Activated CD4-positive, CD25-positive, alpha-beta regulatory T cell (primary cell): ENCODE data around the gene MED16.
"Not testable (repeated sequence)": the region's sequence is repeated elsewhere in the genome, so short reads cannot be mapped to it uniquely, and the experiment has no call there.

Experiments used
- DNase-seq, 4 experiments: peaks; one replicate each; lab custom pipeline; 2025; lab: John Stamatoyannopoulos, UW

MED16 gene

DNA sequence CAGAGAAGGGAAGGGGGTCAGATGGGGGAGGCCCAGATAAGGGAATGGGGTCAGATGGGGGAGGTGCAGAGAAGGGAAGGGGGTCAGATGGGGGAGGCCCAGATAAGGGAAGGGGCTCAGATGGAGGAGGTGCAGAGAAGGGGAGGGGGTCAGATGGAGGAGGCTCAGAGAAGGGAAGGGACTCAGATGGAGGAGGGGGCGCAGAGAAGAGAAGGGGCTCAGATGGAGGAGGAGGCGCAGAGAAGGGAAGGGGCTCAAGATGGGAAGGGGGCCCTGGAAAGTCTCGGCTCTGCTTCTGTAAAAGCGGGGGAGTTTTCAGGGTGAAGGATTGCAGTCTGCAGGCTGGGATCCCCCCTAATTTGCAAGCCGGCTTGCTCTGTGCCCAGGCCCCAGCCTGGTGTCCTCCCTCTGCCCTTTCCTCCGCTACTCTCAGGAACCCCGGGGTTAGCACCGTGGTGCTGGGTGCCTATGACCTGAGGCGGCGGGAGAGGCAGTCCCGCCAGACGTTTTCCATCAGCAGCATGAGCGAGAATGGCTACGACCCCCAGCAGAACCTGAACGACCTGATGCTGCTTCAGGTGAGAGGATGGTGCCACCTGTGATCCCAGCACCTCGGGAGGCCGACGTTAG is 63.7 kb downstream of the MED16 start:
- DNase-seq = no peak

DNA sequence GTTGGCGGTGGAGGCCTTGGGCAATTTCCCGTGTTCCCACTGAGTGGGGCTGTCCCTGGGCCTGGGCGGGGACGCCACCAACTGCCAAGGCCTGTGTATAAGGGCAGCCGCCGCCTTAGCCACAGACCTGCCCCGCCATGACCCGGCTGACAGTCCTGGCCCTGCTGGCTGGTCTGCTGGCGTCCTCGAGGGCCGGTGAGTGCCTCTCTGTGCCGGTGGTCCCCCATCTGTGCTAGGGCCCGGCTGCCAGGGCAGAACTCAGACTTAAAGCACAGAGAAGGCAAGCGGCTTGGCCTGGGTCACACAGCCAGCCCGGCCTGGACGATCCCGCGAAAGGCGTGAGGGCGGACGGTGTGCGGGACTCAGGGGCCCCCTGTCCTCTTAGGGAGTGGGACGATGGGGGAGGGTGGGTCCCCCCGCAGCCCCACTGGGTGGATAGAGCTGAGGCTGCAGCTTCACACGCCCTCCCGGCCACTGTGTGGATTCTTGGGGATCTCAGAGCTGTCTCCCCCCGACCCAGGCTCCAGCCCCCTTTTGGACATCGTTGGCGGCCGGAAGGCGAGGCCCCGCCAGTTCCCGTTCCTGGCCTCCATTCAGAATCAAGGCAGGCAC is 65.2 kb downstream of the MED16 start, which contains the start of gene AZU1:
TSS of gene AZU1 (plus strand) at position 128 of the 612 bp plus-strand sequence. CDS start at position 138, 10 bp downstream.
- DNase-seq = no peak

DNA sequence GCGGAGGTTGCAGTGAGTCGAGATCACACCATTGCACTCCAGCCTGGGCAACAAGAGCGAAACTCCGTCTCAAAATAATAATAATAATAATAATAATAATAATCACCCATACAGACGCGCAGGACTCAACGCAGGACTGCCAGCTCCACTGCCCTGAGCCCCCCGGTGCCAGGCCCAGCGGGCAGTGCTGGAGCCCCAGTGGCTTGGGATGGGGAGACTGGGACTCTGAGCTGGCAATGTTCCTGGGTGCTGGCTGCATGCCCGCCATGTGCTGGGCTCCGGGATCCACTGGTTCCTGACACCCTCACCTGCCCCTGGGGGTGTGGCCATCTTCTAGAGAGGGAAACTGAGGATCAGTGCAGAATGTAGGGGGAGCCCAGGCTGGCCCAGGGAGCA is 65.7 kb downstream of the MED16 start:
- no peak for DNase-seq

DNA sequence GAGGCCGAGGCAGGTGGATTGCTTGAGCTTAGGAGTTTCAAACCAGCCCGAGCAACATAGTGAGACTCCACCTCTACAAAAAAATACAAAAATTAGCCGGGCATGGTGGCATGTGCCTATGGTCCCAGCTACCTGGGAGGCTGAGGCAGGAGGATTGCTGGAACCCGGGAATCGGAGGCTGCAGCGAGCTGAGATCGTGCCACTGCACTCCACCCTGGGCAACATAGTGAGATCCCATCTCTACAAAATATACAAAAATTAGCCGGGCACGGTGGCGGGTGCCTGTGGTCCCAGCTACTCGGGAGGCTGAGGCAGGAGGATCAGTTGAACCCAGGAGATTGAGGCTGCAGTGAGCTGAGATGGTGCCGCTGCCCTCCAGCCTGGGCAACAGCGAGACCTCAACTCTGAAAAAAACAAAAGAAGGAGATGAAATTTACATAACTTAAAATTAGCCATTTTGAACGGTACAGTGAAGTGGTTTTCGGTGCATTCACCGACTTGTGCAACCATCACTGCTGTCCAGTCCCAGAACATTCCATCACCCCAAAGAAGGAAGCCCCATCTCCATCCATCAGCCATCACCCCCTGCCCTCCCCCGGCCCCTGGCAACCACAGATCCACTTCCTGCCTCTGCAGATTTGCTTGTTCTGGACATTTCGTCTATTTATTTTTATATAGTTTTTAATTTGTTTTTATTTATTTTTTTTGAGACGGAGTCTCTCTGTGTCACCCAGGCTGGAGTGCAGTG is 66.9 kb downstream of the MED16 start:
- DNase-seq = no peak

DNA sequence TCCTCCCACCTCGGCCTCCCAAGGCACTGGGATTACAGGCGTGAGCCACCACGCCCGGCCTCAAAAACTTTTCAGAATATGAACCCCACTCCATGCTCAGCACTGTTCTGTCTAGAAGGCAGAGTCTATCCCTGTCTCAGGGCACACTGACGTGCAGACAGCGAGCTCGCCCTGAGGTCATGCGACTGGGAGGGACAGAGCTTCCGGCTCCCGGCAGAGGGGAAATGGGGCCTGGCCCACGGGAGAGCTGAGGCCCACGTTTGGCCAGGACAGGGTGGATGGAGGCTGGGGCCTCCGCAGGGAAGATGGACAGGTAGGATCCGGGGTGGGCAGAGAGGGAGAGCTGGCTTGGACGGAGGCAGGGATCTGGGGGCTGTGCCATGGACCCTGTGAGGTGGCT is 68.1 kb downstream of the MED16 start:
- DNase-seq = no peak

DNA sequence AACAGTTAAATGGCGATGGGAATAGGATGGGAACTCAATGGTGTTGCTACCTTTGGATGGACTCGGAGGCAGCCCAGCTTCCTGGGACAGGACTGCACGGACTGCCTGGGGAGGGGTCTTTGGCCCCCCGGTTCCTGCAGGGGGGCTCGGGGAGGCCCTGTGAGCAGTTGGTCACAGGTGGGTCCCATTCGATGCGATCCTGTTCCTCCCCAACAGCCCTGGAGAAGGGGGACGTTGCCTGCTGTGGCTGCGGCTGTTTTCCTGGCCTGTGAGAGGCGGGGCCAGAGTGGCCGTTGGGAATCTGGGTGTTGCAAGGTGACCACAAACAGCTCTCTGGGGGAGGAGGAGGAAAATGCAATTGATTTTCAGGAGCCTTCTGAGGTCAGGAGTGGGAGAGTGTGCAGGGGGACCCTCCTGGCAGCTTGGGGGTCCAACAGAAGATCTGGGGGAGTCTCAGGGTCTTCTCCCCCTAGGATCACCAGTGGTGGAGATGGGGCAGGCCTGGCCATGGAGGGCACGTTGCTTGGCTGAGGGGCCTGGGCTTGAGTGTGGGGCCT is 69.3 kb downstream of the MED16 start:
- no peak for DNase-seq

DNA sequence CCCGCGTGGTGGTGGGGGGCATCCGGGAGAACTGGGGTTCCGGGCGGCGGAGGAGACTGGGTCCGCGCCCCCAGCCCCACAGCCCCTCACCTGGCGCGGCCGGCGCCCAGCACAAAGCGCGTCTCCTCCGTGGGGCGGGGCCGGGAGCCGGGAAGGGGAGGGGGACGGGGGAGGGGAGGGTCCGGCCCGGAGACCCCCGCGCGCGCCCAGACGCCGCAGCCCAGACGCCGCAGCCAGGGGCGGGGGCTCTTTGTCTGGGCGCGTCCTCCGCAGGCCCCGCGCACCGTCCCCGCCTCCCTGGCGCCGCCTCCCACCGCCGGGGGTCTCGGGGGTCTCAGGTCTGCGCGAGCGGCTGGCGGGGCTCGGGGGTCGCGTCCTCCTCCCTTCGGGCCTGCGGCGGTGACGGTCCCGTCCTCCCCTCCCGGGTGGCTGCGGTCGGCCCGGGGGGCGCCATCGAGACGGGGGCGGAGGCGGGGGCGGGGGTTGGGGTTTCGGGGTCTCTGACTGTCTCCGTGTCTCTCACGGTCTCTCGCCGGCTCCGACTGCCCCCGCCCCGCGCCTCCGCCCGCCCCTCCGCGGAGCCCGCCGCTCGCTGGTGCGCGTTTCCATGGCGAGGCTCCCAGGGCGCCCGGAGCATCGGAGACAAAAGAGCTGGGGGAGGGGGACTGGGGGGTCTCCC is 71.0 kb downstream of the MED16 start, which contains the start of gene PLPPR3:
TSS of gene PLPPR3 (minus strand) at position 131 of the 679 bp plus-strand sequence. CDS start 396 bp downstream, outside the sequence.
- DNase-seq = no peak

DNA sequence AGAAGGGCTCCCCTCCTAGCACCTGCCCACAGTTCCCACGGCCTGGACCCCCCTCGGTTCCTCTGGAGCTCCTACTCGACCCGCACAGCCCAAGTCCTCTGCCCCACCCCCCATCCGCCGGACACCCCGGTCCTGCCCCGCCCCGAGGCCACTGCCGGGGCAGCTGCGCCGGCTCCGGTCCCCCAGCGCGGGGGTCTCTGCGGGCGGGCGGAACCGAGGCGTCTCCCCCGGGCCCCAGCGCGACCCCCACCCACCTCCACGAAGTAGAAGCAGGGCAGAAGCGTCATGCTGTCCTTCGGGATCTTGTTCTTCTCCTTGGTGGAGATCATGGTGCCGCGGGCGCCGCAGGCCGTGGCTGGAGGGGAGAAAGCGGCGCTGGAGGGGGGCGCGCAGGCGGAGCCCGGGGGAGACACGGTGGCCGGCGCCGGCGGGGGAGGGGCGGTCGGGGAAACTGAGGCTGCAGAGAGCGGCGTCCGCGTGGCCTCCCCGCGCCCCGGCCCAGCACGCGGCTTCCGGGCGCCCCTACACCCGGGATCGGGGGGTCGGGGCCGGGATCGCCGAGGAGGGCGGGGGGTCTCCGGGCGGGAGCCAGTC is 71.7 kb downstream of the MED16 start:
- no peak for DNase-seq

DNA sequence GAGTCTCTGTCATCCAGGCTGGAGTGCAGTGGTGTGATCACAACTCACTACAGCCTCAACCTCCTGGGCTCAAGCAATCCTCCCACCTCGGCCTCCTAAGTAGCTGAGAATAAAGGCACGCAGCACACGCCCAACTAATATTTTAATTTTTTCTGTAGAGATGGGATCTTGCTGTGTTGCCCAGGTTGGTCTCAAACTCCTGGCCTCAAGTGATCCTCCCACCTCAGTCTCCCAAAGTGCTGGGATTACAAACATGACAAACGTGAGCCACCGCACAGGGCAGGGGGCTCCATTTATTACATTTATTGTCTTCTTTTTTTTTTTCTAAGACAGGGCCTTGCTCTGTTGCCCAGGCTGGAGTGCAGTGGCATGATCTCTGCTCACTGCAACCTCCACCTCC is 72.8 kb downstream of the MED16 start:
- not testable (repeated sequence) for DNase-seq
